ENCODE measurements around the gene HSPA8.

Gene HSPA8

GRCh38 chr11:123046473-123047259 lies 15.3 kb downstream of the HSPA8 start:
- DNase-seq = no peak

- no peak for DNase-seq
These were observed 16.8 kb downstream of the HSPA8 start for GRCh38 chr11:123045101-123045500.

GRCh38 chr11:123041185-123041584 lies 20.8 kb downstream of the HSPA8 start:
- DNase-seq = no peak

GRCh38 chr11:123040111-123040432 lies 21.9 kb downstream of the HSPA8 start:
- DNase-seq = no peak

- DNase-seq = no peak
These were observed 26.1 kb downstream of the HSPA8 start for GRCh38 chr11:123035831-123036230.

GRCh38 chr11:123034597-123034996 lies 27.3 kb downstream of the HSPA8 start:
- DNase-seq = no peak

- DNase-seq = no peak
These were observed 28.0 kb downstream of the HSPA8 start for GRCh38 chr11:123033895-123034294.

GRCh38 chr11:123030517-123030916 lies 31.4 kb downstream of the HSPA8 start:
- DNase-seq = no peak

- no peak for DNase-seq
These were observed 41.0 kb downstream of the HSPA8 start for GRCh38 chr11:123020968-123021367.

- DNase-seq = no peak
These were observed 43.2 kb downstream of the HSPA8 start for GRCh38 chr11:123018702-123019101.

GRCh38 chr11:123011510-123011909 lies 50.4 kb downstream of the HSPA8 start:
- no peak for DNase-seq

All from NCI-H510A (cell line).